SK-N-SH treated with all-trans-retinoic acid at 6 μM for 48 hours (cell line): Measurements from ENCODE around the gene CNDP1.

Experiments used
- ATAC-seq: fragments of 200-7000 bp; cut with Tn5 transposase; 3 replicates; pipeline ENCODE4 v1.9.1; 2020; ENCODE audit warnings: mild to moderate bottlenecking, moderate library complexity
- ARNTL ChIP-seq: fragments of 450-650 bp; formaldehyde crosslinking; IDR thresholded peaks from 2 replicates; pipeline ENCODE4 v1.5.0; 2020; ENCODE audit warnings: low read depth, mild to moderate bottlenecking, moderate library complexity, borderline replicate concordance
- BACH2 ChIP-seq: fragments of 250-450 bp; sonication (Bioruptor Pico); IDR thresholded peaks from 2 replicates; pipeline ENCODE4 v1.9.0; 2021; ENCODE audit warnings: mild to moderate bottlenecking, borderline replicate concordance
- CSDC2 ChIP-seq: fragments of 250-450 bp; sonication (Bioruptor Pico); IDR thresholded peaks from 2 replicates; pipeline ENCODE4 v1.5.0; 2020; ENCODE audit warnings: mild to moderate bottlenecking, moderate library complexity
- CSRNP3 ChIP-seq: fragments of 250-450 bp; sonication (Bioruptor Pico); IDR thresholded peaks from 2 replicates; pipeline ENCODE4 v1.5.1; 2021; ENCODE audit warnings: mild to moderate bottlenecking, moderate library complexity
- ESRRG ChIP-seq: fragments of 250-450 bp; sonication (Bioruptor Pico); IDR thresholded peaks from 2 replicates; pipeline ENCODE4 v1.6.1; 2021; ENCODE audit warnings: mild to moderate bottlenecking
- GLIS3 ChIP-seq: fragments of 250-450 bp; sonication (Bioruptor Pico); IDR thresholded peaks from 2 replicates; pipeline ENCODE4 v1.5.0; 2020; ENCODE audit warnings: mild to moderate bottlenecking, moderate library complexity
- ISL1 ChIP-seq: fragments of 250-450 bp; sonication (Bioruptor Pico); IDR thresholded peaks from 2 replicates; pipeline ENCODE4 v2.1.2; 2022; ENCODE audit warnings: mild to moderate bottlenecking, moderate library complexity
- PATZ1 ChIP-seq: fragments of 250-450 bp; sonication (Bioruptor Pico); IDR thresholded peaks from 2 replicates; pipeline ENCODE4 v1.8.0; 2020; ENCODE audit warnings: mild to moderate bottlenecking, moderate library complexity, borderline replicate concordance
- POU6F1 ChIP-seq: fragments of 250-450 bp; sonication (Bioruptor Pico); IDR thresholded peaks from 2 replicates; pipeline ENCODE4 v1.8.0; 2021; ENCODE audit warnings: low read depth, mild to moderate bottlenecking, moderate library complexity, borderline replicate concordance
- PPARA ChIP-seq: fragments of 250-450 bp; sonication (Bioruptor Pico); IDR thresholded peaks from 2 replicates; pipeline ENCODE4 v1.5.0; 2020; ENCODE audit warnings: mild to moderate bottlenecking, borderline replicate concordance
- SNAI2 ChIP-seq: fragments of 250-450 bp; sonication (Bioruptor Pico); IDR thresholded peaks from 2 replicates; pipeline ENCODE4 v1.5.0; 2020; ENCODE audit warnings: mild to moderate bottlenecking, moderate library complexity
- TCF4 ChIP-seq: fragments of 250-450 bp; sonication (Bioruptor Pico); IDR thresholded peaks from 2 replicates; pipeline ENCODE4 v1.8.0; 2021; ENCODE audit warnings: mild to moderate bottlenecking, moderate library complexity, borderline replicate concordance
- TSHZ2 ChIP-seq: fragments of 250-450 bp; sonication (Bioruptor Pico); IDR thresholded peaks from 2 replicates; pipeline ENCODE4 v1.5.0; 2020; ENCODE audit warnings: mild to moderate bottlenecking, moderate library complexity
- ZNF565 ChIP-seq: fragments of 450-650 bp; formaldehyde crosslinking; conservative IDR thresholded peaks from 2 replicates; pipeline ENCODE4 v1.5.0; 2020; ENCODE audit warnings: low read depth, mild to moderate bottlenecking, moderate library complexity
- ZNF70 ChIP-seq: fragments of 450-650 bp; formaldehyde crosslinking; IDR thresholded peaks from 2 replicates; pipeline ENCODE4 v1.5.0; 2020; ENCODE audit warnings: mild to moderate bottlenecking, moderate library complexity
- ZNF8 ChIP-seq: fragments of 450-650 bp; formaldehyde crosslinking; IDR thresholded peaks from 2 replicates; pipeline ENCODE4 v1.5.0; 2020; ENCODE audit warnings: mild to moderate bottlenecking, moderate library complexity

CNDP1 gene

GRCh38 chr18:74533666-74534065 lies 634 bp upstream of the CNDP1 start (continued):
- TF ChIP-seq POU6F1 (CRISPR knock-in tag) (no peak), PPARA (CRISPR knock-in tag) (no peak), GLIS3 (CRISPR knock-in tag) (no peak), ZNF8 (CRISPR knock-in tag) (no peak), SNAI2 (CRISPR knock-in tag) (no peak), ZNF70 (no peak), PATZ1 (CRISPR knock-in tag) (no peak), CSDC2 (no peak), BACH2 (no peak), ARNTL (CRISPR knock-in tag) (no peak), ESRRG (CRISPR knock-in tag) (no peak), TSHZ2 (no peak)

GRCh38 chr18:74534981-74535649 lies 815 bp downstream of the CNDP1 start:
- ATAC-seq: no peak
- TF ChIP-seq BACH2: no peak
- TF ChIP-seq PATZ1 (CRISPR knock-in tag): no peak
- TF ChIP-seq ESRRG (CRISPR knock-in tag): no peak
- no peak for TF ChIP-seq CSRNP3 (CRISPR knock-in tag)
- no peak for TF ChIP-seq ZNF565 (CRISPR knock-in tag)
- TF ChIP-seq PPARA (CRISPR knock-in tag): no peak
- no peak for TF ChIP-seq SNAI2 (CRISPR knock-in tag)
- no peak for TF ChIP-seq ARNTL (CRISPR knock-in tag)
- TF ChIP-seq TCF4 (CRISPR knock-in tag): no peak
- TF ChIP-seq ISL1 (CRISPR knock-in tag): no peak

- ATAC-seq: no peak
- no peak for TF ChIP-seq CSDC2
- TF ChIP-seq PPARA (CRISPR knock-in tag): no peak
- TF ChIP-seq ISL1 (CRISPR knock-in tag): no peak
Observed at GRCh38 chr18:74539289-74539688, 5.0 kb downstream of the CNDP1 start.
